Fibroblast of lung (primary cell): ENCODE measurements around the gene PAPPA.

Source experiments
- CTCF ChIP-seq, 2 donors: IDR thresholded peaks in 1 of 2; conservative IDR thresholded peaks in 1 of 2; 1 replicate in 1 of 2; 2 replicates in 1 of 2; pipeline ENCODE4 v1.5.1; 2011 to 2012; ENCODE audit warnings: low read length in 2 of 2, control low read depth in 1 of 2, inconsistent platforms in 1 of 2, low read depth in 1 of 2, mild to moderate bottlenecking in 1 of 2
- EZH2 ChIP-seq: IDR thresholded peaks from 2 replicates; pipeline ENCODE4 v1.5.1; 2012; ENCODE audit warnings: low read length, control low read depth, mild to moderate bottlenecking; ENCODE audit errors: missing control alignments

- TF ChIP-seq CTCF (conservative IDR thresholded peaks at IDR 0.05 in 1 of 2, IDR thresholded peaks at IDR 0.05 in 1 of 2; ENCODE audit: low read depth in 1 of 2, low read length in 2 of 2) (no peak), EZH2 (no peak)
Measured at GRCh38 chr9:116309900-116310611, 156.5 kb downstream of the PAPPA start.
